OCI-LY7 (cell line): Measurements from ENCODE around the gene SEMA5A.

Experiments
- CTCF ChIP-seq: fragments of 200-600 bp; sonication (generic); conservative IDR thresholded peaks from 2 replicates; pipeline ENCODE4 v1.5.1; 2014; ENCODE audit warnings: mild to moderate bottlenecking, antibody characterized with exemption, low read length, moderate library complexity, mixed read lengths
- EZH2phosphoT487 ChIP-seq: fragments of 200-600 bp; sonication (generic); IDR thresholded peaks from 2 replicates; pipeline ENCODE4 v1.6.1; 2018; ENCODE audit warnings: low read depth, borderline replicate concordance, mild to moderate bottlenecking, mixed run types, antibody characterized with exemption, low read length, moderate library complexity, mixed read lengths

DNA sequence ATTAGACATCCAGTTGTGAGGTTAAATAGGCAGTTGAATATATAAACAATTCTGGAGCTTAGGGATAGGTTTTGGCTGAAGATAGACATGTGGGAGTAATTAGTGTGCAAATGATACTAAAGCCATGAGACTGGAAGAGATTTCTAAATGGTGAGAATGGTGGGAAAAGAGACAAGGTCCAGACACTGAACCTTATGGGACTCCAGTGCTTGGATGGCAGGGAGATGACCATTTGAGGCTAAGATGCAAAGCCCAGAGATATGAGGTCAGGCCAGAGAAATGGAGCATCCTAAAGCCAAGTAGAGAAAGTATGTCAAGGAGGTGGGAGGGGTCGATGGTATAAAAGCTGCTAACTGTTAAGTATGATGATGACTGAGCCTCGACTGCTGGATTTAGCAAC, 115.6 kb downstream of the SEMA5A start:
- no peak for TF ChIP-seq CTCF
- no peak for TF ChIP-seq EZH2phosphoT487
